K562 (cell line): ENCODE results near the gene FLAD1. TPM values are rescaled to one million over a fixed set of nuclear protein-coding genes. Genes with fewer than 3 reads are reported as not detected.
A peak's percentile ranks its signal among the peaks of the same experiment; 100 is the strongest.

ENCODE experiments used
- FIP1L1 ChIP-seq: fragments of 200-400 bp; formaldehyde crosslinking; IDR thresholded peaks from 2 replicates; pipeline ENCODE4 v1.6.1; 2018; ENCODE audit warnings: mild to moderate bottlenecking, low read depth, low read length; ENCODE audit not compliant: poor library complexity, severe bottlenecking
- HNRNPL ChIP-seq: fragments of 200-400 bp; formaldehyde crosslinking; IDR thresholded peaks from 2 replicates; pipeline ENCODE4 v1.6.1; 2017; ENCODE audit warnings: low read depth, mild to moderate bottlenecking, low read length
- HNRNPLL ChIP-seq: fragments of 200-400 bp; formaldehyde crosslinking; IDR thresholded peaks from 2 replicates; pipeline ENCODE4 v1.6.1; 2017; ENCODE audit warnings: low read length, low read depth, mild to moderate bottlenecking; ENCODE audit not compliant: poor library complexity, severe bottlenecking
- KLF10 ChIP-seq: fragments of 250-450 bp; sonication (Bioruptor Pico); IDR thresholded peaks from 2 replicates; pipeline ENCODE4 v1.6.1; 2021; ENCODE audit warnings: matching md5 sums
- MCM2 ChIP-seq: fragments of 450-650 bp; IDR thresholded peaks from 2 replicates; pipeline ENCODE4 v1.6.1; 2017; ENCODE audit warnings: low read depth, mild to moderate bottlenecking
- RBM17 ChIP-seq: fragments of 200-400 bp; formaldehyde crosslinking; IDR thresholded peaks from 2 replicates; pipeline ENCODE4 v1.6.1; 2017; ENCODE audit warnings: low read depth, mild to moderate bottlenecking, low read length, borderline replicate concordance
- RFX7 ChIP-seq: fragments of 250-450 bp; sonication (Bioruptor Pico); IDR thresholded peaks from 2 replicates; pipeline ENCODE4 v1.5.1; 2021; ENCODE audit warnings: mild to moderate bottlenecking
- SOX6 ChIP-seq: fragments of 450-650 bp; IDR thresholded peaks from 2 replicates; pipeline ENCODE4 v1.6.1; 2014; ENCODE audit warnings: mild to moderate bottlenecking
- SREBF1 ChIP-seq: fragments of 150-350 bp; IDR thresholded peaks from 2 replicates; pipeline ENCODE4 v1.6.1; 2014; ENCODE audit warnings: antibody characterized with exemption, low read depth, low read length, borderline replicate concordance
- SRSF9 ChIP-seq: fragments of 200-400 bp; formaldehyde crosslinking; IDR thresholded peaks from 2 replicates; pipeline ENCODE4 v1.6.1; 2017; ENCODE audit warnings: low read depth, low read length, borderline replicate concordance
- STAT5A ChIP-seq: IDR thresholded peaks from 2 replicates; pipeline ENCODE4 v1.6.1; 2012; ENCODE audit warnings: low read length, inconsistent platforms, borderline replicate concordance
- U2AF1 ChIP-seq: fragments of 200-400 bp; formaldehyde crosslinking; optimal IDR thresholded peaks from 2 replicates; pipeline ENCODE3; 2017; ENCODE audit warnings: mild to moderate bottlenecking, low read depth, low read length, moderate library complexity
- ZNF224 ChIP-seq: sonication (generic); formaldehyde crosslinking; IDR thresholded peaks from 2 replicates; pipeline ENCODE4 v1.8.0; 2022; ENCODE audit warnings: mild to moderate bottlenecking, missing genetic modification reagents
- ZNF239 ChIP-seq: fragments of 250-450 bp; sonication (Bioruptor Pico); IDR thresholded peaks from 2 replicates; pipeline ENCODE4 v1.4.0; 2020; ENCODE audit warnings: mild to moderate bottlenecking
- polyA plus RNA-seq, 8 experiments: library from polyadenylated mRNA; depleted of rRNA in 4 of 8; stranded (reverse) in 5 of 8; unstranded in 3 of 8; fragments of >200 nt; fragmentation: Nextera tagmentation in 2 of 8; fragmentation: Illumina TruSeq in 1 of 8; extraction: Ambion mirVana in 2 of 8; extraction: Trizol in 1 of 8; gene quantifications; 2 replicates each; pipeline versions ENCODE4 v1.2.1 to v1.2.3, GENCODE V29; 2011 to 2014; ENCODE audit warnings: inconsistent platforms in 1 of 8, missing spikeins in 1 of 8
- total RNA-seq, 7 experiments: library from RNA; depleted of rRNA in 6 of 7; stranded (reverse); fragments of >200 nt in 6 of 7; fragmentation: Illumina TruSeq in 2 of 7; extraction: Trizol in 2 of 7; gene quantifications; 2 replicates each; pipeline versions ENCODE4 v1.2.1 to v1.2.3, GENCODE V29; 2011 to 2021; ENCODE audit warnings: low replicate concordance in 1 of 7
- TF ChIP-seq, protein P1 (sequence below): sonication (generic); formaldehyde crosslinking; IDR thresholded peaks from 2 replicates; pipeline ENCODE4 v1.8.0; 2022; ENCODE audit warnings: mild to moderate bottlenecking, missing genetic modification reagents, borderline replicate concordance
- TF ChIP-seq, protein P2 (sequence below): fragments of 450-650 bp; formaldehyde crosslinking; IDR thresholded peaks from 2 replicates; pipeline ENCODE4 v1.4.0; 2022; ENCODE audit warnings: missing genetic modification characterization
- TF ChIP-seq, protein P3 (sequence below): fragments of 450-650 bp; IDR thresholded peaks from 2 replicates; pipeline ENCODE4 v1.6.1; 2016

FLAD1 gene
- total and polyA plus RNA-seq, 9 of the 15 experiments (the other 6 are each of a cell fraction or from before 2014, with no cell fraction given) = 24.9 to 85.8 (median 67.0) TPM

DNA sequence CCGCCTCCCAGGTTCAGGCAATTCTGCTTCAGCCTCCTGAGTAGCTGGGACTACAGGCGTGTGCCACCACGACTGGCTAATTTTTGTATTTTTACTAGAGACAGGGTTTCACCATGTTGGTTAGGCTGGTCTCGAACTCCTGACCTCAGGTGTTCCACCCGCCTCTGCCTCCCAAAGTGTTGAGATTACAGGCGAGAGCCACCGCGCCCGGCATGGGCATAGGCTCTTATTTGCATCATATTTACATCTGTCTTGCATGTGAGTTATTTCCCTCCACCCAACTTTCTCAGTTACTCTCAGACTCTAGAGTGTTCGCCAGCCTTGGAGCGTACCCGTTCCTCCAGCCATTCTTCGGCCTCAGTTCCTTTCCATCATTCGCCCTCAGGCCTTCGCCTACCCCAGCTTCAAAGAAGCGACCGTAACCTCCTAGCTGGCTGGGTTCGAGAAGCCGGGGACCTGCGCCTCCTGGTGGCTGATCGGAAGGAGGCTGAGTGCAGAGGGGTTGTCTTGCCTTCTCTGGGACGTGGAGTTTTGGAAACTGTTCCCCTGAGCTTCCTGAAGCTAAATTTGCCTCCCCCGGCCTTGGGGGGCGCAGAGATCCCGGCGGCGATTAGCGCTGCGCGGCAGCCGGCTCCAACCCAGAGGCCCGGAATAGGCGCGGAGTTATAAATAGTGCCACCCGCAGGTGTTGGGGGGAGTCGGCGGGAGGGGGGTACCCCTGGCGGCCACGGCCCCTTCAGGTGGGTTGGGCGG, 15.8 kb downstream of the FLAD1 start (continued):
- TF ChIP-seq KLF10 (CRISPR knock-in tag) = no peak
- TF ChIP-seq SOX6 = peak; percentile 33
- TF ChIP-seq SREBF1 = no peak
- TF ChIP-seq SRSF9 = no peak
- TF ChIP-seq MCM2 = no peak
- TF ChIP-seq ZNF224 (CRISPR knock-in tag) = no peak
- no peak for TF ChIP-seq ZNF239 (CRISPR knock-in tag)
- TF ChIP-seq HNRNPL = no peak
- no peak for TF ChIP-seq STAT5A
- no peak for TF ChIP-seq RBM17
- TF ChIP-seq, protein P1, sequence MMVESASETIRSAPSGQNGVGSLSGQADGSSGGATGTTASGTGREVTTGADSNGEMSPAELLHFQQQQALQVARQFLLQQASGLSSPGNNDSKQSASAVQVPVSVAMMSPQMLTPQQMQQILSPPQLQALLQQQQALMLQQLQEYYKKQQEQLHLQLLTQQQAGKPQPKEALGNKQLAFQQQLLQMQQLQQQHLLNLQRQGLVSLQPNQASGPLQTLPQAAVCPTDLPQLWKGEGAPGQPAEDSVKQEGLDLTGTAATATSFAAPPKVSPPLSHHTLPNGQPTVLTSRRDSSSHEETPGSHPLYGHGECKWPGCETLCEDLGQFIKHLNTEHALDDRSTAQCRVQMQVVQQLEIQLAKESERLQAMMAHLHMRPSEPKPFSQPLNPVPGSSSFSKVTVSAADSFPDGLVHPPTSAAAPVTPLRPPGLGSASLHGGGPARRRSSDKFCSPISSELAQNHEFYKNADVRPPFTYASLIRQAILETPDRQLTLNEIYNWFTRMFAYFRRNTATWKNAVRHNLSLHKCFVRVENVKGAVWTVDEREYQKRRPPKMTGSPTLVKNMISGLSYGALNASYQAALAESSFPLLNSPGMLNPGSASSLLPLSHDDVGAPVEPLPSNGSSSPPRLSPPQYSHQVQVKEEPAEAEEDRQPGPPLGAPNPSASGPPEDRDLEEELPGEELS = no peak
- no peak for TF ChIP-seq RFX7 (CRISPR knock-in tag)
- TF ChIP-seq U2AF1 = no peak
- TF ChIP-seq, protein P2, sequence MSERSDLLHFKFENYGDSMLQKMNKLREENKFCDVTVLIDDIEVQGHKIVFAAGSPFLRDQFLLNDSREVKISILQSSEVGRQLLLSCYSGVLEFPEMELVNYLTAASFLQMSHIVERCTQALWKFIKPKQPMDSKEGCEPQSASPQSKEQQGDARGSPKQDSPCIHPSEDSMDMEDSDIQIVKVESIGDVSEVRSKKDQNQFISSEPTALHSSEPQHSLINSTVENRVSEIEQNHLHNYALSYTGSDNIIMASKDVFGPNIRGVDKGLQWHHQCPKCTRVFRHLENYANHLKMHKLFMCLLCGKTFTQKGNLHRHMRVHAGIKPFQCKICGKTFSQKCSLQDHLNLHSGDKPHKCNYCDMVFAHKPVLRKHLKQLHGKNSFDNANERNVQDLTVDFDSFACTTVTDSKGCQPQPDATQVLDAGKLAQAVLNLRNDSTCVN (CRISPR knock-in tag) = no peak
- TF ChIP-seq HNRNPLL = no peak
- no peak for TF ChIP-seq FIP1L1
- TF ChIP-seq, protein P3, sequence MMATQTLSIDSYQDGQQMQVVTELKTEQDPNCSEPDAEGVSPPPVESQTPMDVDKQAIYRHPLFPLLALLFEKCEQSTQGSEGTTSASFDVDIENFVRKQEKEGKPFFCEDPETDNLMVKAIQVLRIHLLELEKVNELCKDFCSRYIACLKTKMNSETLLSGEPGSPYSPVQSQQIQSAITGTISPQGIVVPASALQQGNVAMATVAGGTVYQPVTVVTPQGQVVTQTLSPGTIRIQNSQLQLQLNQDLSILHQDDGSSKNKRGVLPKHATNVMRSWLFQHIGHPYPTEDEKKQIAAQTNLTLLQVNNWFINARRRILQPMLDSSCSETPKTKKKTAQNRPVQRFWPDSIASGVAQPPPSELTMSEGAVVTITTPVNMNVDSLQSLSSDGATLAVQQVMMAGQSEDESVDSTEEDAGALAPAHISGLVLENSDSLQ = no peak
